ENCODE measurements around the gene ACAP3.

Gene ACAP3

GRCh38 chr1:1307923-1308755 is at the start of gene ACAP3, which contains the start of gene PUSL1:
ACAP3 (minus strand) TSS chr1:1307930; CDS start chr1:1307815, 115 bp downstream.
PUSL1 (plus strand) TSS chr1:1308597; CDS start chr1:1308644, 47 bp downstream.
- in situ Hi-C loops (cut with MboI; ENCODE audit: low sequenced_read_pairs): no loop called here

- in situ Hi-C loops (cut with MboI; ENCODE audit: low sequenced_read_pairs): no loop called here
Observed at GRCh38 chr1:1356796-1357401, 49.2 kb upstream of the ACAP3 start.

DNA sequence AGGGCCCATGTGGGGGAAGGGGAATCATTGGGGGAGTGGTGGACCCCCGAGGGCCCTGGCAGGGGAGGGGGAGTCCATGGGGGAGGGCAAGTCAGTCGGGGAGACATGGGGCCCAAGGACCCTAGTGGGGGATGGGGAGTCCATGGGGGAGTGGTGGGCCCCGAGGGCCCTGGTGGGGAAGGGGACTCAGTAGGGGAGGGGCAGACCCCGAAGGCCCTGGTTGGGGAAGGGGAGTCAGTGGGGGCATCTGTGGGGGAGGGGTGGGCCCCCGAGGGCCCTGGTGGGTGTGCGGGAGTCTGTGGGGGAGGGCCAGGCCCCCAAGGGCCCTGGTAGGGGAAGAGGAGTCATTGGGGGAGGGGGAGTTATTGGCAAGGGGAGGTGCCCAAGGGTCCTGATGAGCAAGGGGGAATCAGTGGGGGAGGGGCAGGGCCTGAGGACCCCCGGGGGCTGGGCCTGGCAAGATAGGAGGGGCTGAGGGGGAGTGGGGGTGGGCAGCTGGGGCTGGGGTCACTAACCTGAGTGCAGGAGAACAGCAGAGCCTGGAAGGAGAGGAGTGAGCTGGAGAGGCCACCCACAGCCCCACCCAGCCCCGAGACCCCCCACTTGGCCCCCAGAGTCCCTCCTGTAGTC is 48.6 kb upstream of the ACAP3 start:
- in situ Hi-C loops (cut with MboI; ENCODE audit: low sequenced_read_pairs): no loop called here

GRCh38 chr1:1355416-1355815 is 47.7 kb upstream of the ACAP3 start:
- in situ Hi-C loops (cut with MboI; ENCODE audit: low sequenced_read_pairs): no loop called here

DNA sequence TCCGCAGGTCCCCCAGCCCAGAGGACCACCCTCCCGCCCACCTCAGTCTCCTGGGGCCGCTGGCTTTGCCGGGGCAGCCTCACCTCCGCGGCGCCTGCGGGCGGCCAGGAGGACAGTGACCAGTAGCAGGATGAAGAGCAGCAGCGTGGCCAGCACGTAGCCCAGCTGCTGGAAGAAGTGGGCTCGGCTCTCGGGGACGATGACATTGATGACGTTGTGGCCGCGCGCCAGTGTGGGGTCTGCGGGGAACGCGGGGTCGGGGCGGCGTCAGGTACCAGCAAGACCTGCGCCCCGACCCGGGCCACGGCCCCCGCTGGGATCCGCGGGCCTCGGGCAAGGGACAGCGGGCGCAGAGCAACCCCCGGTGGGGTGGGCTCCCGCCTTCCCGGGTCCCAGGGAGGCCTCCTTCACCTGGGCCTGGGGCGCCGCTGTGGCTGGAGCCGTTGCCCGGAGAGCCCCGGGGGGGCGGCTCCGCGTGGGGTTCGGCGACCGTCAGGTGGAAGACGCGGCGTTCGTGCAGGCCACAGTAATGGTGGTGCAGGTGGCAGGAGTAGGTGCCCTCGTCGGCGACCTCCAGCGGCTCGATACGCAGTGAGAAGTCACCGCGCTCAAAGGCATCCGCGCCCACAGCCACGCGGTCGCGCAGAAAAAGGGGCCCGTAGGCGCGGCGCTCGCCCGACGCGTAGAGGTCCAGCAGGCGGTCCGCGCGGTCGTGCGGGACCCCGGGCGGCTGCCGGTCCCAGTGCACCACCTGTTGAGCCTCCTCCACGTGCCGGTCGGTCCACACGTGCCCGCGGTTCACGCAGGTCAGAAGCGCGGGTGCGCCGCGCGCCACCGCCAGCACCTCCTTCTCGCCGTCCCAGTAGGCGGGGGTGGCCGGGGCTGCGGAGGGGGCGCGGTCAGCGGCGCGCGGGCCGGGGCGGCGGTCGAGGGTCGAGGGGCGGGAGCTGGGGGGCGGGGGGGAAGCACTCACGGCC is 46.8 kb upstream of the ACAP3 start:
- in situ Hi-C loops (cut with MboI; ENCODE audit: low sequenced_read_pairs): no loop called here

DNA sequence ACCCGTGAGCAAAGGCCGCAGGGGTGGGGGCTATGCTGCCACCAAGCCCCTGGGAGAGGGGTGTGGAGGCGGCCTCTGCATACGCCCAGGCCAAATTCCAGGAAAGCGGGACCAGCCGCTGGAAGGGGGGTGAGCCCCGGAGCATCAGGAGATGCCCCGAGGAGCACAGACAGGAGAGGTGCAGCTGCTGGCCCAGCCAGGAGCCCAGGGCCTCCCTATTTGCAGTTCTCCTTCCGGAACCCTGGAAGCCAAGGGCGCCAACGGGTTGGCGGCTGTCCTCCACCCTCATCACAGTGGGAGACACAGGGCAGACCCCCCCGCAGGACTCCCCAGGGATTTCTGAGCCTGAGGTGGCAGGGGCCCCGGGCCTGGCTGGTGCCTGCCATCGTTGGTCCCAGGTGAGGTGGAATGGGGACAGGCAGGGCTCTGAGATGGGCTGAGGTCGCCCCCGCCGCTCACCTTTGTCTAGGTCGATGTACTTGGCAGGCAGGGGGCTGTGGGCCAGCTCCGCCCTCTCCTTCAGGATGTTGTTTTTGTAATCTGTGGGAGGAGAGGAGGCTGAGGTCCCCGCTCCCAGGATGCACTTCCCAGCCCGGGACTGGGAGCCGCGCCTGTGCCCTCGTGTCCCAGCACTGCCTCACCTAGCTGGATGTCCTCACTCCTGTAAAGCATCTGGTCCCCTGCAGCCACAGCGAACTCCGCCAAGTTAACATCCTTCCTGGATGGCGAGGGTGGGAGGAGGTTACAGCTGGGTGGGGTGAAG is 45.8 kb upstream of the ACAP3 start:
- in situ Hi-C loops (cut with MboI; ENCODE audit: low sequenced_read_pairs): no loop called here

- in situ Hi-C loops (cut with MboI; ENCODE audit: low sequenced_read_pairs): no loop called here
Observed at GRCh38 chr1:1352786-1353388, 45.2 kb upstream of the ACAP3 start.

DNA sequence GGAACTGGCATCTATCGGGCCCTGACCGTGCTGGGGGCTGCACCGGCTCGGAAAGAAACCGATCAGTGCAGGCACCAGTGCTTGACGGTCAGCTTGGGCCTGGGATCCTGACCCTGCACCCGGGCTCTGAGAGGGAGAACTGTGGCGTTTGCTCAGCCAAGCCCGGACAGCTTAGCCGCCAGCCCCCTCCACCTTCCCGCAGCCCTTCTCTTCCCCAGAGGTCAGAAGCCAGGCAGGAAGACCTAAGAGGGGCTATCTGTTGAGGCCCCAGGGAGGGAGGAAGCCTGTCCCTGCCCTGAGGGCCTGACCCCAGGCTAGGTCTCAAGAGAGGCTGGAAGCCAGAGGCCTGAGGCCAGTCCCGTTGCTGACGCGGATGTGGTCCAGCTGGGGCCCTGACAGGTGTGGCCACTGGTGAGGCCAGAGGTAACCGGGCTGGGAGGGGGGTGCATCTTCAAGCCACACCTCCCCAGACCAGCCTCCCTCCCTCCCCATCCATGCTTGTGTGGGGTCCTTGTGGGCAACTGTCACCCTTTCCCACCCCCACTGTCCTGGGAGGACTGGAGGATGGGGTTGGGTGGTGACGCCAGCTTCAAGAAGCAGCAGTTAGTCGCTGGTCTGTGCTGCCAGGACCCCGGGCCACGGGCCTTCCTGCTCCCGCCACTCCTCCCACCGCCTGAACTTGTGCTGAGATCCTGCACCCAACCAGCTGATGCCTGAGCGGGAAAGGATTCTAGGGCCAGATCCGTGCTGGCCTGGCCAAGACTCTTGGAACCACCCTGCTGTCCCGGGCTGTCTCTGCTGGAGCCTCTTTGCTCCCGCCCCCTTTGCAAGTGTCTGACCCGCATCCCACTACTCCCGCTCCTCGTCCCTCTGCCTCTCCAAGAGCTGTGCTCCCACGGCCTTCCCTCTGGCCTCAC is 44.0 kb upstream of the ACAP3 start:
- in situ Hi-C loops (cut with MboI; ENCODE audit: low sequenced_read_pairs): no loop called here

DNA sequence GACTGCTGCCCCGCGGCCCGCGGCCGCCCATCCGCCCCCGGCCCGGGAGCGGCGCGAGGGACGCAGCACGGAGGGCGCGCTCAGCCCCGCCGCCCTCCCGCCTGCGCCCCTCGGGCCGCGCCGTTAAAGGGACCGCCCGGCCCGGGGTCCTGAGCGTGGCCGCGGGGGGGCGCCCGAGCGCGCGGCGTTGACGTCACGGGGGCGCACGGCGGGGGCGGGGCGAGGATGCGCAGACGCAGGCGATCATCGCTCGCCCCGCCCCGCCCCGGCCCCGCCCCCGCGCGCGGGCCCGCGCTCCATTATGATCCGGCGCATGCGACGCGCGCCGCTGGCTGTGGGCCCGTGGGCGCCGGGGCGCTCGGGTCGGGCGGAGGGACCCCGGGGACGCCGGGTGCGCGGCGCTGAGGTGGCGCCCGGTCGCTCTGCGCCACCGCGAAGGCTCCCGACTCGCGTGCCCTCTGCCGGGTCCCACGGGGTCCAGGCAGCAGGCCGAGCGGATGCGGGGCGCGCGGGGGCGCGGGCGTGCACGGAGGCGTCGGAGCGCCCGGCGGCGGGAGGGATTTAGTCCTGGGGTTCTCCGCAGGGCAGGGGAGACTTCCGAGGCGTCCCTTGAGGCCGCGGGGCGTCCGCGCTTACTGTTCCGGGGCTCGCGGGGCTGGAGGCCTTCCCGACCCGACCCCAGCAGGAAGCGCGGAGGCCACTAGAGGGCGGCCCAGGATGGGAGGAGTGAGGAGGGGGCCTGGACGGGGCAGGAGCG is 41.7 kb upstream of the ACAP3 start, which contains the start of gene DVL1:
Gene DVL1 (minus strand): TSS at position 163 of the 757 bp plus-strand sequence. CDS start 353 bp downstream, outside the sequence.
- in situ Hi-C loops (cut with MboI; ENCODE audit: low sequenced_read_pairs): no loop called here

DNA sequence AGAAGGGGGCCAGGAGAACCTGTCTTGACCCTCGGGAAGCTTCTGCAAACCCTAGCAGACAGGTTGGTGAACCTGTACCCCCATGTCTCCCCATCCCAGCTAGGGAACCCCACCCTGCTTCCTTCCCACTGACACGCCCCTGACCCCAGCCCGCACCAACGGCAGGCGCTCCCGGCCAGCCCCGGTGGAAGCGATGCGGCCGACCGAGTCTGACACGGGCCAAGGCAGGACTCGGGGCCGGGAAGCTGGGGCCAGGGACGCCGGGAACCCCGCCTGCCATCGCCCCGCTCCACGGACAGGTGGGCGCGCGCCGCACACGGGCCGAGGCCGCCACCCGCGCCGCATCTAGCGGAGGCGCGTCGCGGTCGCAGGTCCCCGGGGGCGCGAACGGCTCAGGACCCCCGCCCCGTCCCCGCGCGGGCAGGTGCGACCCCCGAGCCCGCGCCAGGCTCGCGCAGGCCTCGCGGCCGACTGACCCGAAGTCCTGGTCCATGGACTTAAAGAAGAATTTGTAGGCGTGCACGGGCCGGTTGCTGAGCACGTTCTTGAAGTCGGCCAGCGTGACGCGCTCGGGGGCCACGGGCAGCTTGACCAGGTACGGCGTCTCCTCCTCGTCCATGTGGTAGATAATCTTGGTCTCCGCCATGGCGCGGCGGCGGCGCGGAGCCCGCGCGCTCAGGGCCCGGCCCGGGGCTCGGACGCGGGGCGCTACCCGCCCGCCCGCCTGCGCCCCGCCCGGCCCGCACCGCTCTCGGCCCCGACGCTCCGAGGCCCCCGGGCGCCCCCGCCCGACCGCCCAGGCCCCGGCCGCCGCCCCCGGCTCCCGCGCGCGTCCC is 40.9 kb upstream of the ACAP3 start:
- in situ Hi-C loops (cut with MboI; ENCODE audit: low sequenced_read_pairs): no loop called here

GRCh38 chr1:1347663-1348419 is 40.1 kb upstream of the ACAP3 start:
- in situ Hi-C loops (cut with MboI; ENCODE audit: low sequenced_read_pairs): no loop called here

GRCh38 chr1:1347026-1347595 is 39.4 kb upstream of the ACAP3 start:
- in situ Hi-C loops (cut with MboI; ENCODE audit: low sequenced_read_pairs): no loop called here

- in situ Hi-C loops (cut with MboI; ENCODE audit: low sequenced_read_pairs): no loop called here
Observed at GRCh38 chr1:1346501-1346890, 38.8 kb upstream of the ACAP3 start.

GRCh38 chr1:1345860-1346500 is 38.2 kb upstream of the ACAP3 start:
- in situ Hi-C loops (cut with MboI; ENCODE audit: low sequenced_read_pairs): no loop called here

DNA sequence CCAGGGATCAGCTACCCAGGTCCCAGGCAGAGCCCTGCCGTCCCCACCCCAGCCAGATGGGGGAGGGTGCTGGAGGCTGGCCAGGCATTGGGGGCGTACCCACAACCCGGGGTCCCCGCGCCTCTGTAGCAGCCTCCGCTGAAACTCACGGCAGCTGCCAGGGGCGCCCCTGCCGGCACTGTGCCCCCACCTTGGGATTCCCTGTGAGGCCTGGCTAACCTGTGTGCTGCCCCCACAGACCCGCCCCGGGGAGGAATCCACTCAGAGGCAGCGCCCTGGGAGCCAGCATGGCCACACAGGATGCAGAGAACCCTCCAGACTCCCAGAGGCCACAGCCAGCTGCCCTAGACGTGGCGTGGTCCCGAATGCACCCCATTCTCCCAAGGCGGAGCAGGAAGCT is 37.7 kb upstream of the ACAP3 start:
- in situ Hi-C loops (cut with MboI; ENCODE audit: low sequenced_read_pairs): no loop called here

Measured in hTERT RPE-1 (cell line).